Loucy (cell line): ENCODE data around the gene TRIM41.

Experiments used
- H2AFZ ChIP-seq: fragments of 200-600 bp; sonication (generic); 2 replicates; pipeline ENCODE4 v1.6.0; 2016; ENCODE audit warnings: antibody characterized with exemption, mild to moderate bottlenecking, low read length, moderate library complexity
- H3F3A ChIP-seq: fragments of 200-600 bp; 2 replicates; pipeline ENCODE4 v1.6.0; 2016; ENCODE audit warnings: antibody characterized with exemption, low read depth, mild to moderate bottlenecking
- H3K27me3 ChIP-seq: fragments of 200-600 bp; sonication (generic); 2 replicates; pipeline ENCODE4 v1.6.1; 2014; ENCODE audit warnings: low read length, mild to moderate bottlenecking; ENCODE audit not compliant: insufficient read depth, poor library complexity, severe bottlenecking
- H3K36me3 ChIP-seq: fragments of 200-600 bp; sonication (generic); 2 replicates; pipeline ENCODE4 v1.6.1; 2016; ENCODE audit warnings: low read length; ENCODE audit not compliant: insufficient read depth
- H3K4me1 ChIP-seq: fragments of 200-600 bp; sonication (generic); 2 replicates; pipeline ENCODE4 v1.5.1; 2014; ENCODE audit warnings: low read length, mild to moderate bottlenecking; ENCODE audit not compliant: insufficient read depth, poor library complexity, severe bottlenecking
- H3K4me2 ChIP-seq: fragments of 200-600 bp; sonication (generic); 2 replicates; pipeline ENCODE4 v1.6.0; 2014; ENCODE audit warnings: antibody characterized with exemption, low read length, low read depth, mild to moderate bottlenecking; ENCODE audit not compliant: poor library complexity, severe bottlenecking
- H3K4me3 ChIP-seq: fragments of 200-600 bp; sonication (generic); 2 replicates; pipeline ENCODE4 v1.5.1; 2014; ENCODE audit warnings: low read length, mild to moderate bottlenecking, mixed read lengths; ENCODE audit not compliant: poor library complexity, severe bottlenecking
- H3K79me2 ChIP-seq: fragments of 200-600 bp; sonication (generic); 2 replicates; pipeline ENCODE4 v1.6.1; 2014; ENCODE audit warnings: low read length; ENCODE audit not compliant: insufficient read depth
- H3K9ac ChIP-seq: fragments of 200-600 bp; sonication (generic); 2 replicates; pipeline ENCODE4 v1.6.0; 2014; ENCODE audit warnings: mild to moderate bottlenecking, low read depth, low read length, moderate library complexity; ENCODE audit not compliant: poor library complexity, severe bottlenecking
- H3K9me2 ChIP-seq: fragments of 200-600 bp; sonication (generic); replicated peaks from 2 replicates; pipeline ENCODE4 v1.6.1; 2016; ENCODE audit warnings: low read depth, low read length, mixed read lengths
- H3K9me3 ChIP-seq: fragments of 200-600 bp; sonication (generic); 2 replicates; pipeline ENCODE4 v1.6.1; 2014; ENCODE audit warnings: mild to moderate bottlenecking, antibody characterized with exemption, low read length, low read depth; ENCODE audit not compliant: insufficient read depth
- H4K20me1 ChIP-seq: fragments of 200-600 bp; sonication (generic); 2 replicates; pipeline ENCODE4 v1.6.0; 2014; ENCODE audit warnings: antibody characterized with exemption, low read length, mild to moderate bottlenecking; ENCODE audit not compliant: insufficient read depth, poor library complexity, severe bottlenecking
- EZH2phosphoT487 ChIP-seq: fragments of 200-600 bp; IDR thresholded peaks from 2 replicates; pipeline ENCODE4 v1.6.1; 2018; ENCODE audit warnings: antibody characterized with exemption, mild to moderate bottlenecking, moderate library complexity, borderline replicate concordance
- TF ChIP-seq, protein P1 (sequence below): fragments of 200-600 bp; sonication (generic); conservative IDR thresholded peaks from 2 replicates; pipeline ENCODE4 v1.5.1; 2014; ENCODE audit warnings: mild to moderate bottlenecking, antibody characterized with exemption, low read length

Gene TRIM41

DNA sequence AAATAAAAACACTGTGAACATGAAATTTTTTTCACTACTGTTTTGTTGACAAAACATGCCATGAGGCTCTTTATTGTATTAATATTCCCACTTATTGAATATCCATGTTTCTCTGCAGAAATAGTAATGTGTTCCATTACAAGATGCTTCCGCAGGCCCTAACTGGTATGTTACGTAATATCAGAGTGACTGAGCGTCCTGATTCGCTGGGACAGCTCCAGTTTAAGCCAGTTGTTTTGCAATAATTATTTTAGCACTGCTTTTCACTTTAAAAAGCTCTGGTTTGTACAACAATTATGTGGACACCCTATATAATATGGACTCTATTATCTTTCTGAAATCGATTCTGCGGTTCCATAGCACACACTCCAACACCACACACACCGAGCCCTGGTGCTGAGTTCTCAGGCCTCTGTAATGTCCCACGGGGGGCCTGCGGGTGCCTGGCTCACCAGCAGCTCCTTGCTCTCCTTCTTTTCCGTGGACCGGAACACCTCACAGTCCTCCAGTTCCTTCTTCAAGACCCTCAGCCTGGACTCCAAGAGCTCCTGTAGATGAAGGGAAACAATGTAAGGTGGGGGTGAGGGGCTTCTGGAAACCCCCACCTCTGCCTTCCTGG lies 19.9 kb upstream of the TRIM41 start:
- Histone ChIP-seq H3K9me3 (no peaks in the 10 kb centered on the region), H4K20me1 (no peaks in the 10 kb centered on the region), H3K27me3 (no peaks in the 10 kb centered on the region), H3K9me2 (no peaks in the 10 kb centered on the region), H3K4me2 (peak overlapping the region; percentile 67), H3K4me1 (peaks cover 7% of the 10 kb centered on the region), H3K4me3 (no peak overlapping the region), H3K36me3 (no peaks in the 10 kb centered on the region), H3K9ac (no peak overlapping the region), H2AFZ (no peak overlapping the region), H3F3A (no peaks in the 10 kb centered on the region; the same call in 1 of the 2 replicates), H3K79me2 (no peaks in the 10 kb centered on the region)
- TF ChIP-seq, protein P1, sequence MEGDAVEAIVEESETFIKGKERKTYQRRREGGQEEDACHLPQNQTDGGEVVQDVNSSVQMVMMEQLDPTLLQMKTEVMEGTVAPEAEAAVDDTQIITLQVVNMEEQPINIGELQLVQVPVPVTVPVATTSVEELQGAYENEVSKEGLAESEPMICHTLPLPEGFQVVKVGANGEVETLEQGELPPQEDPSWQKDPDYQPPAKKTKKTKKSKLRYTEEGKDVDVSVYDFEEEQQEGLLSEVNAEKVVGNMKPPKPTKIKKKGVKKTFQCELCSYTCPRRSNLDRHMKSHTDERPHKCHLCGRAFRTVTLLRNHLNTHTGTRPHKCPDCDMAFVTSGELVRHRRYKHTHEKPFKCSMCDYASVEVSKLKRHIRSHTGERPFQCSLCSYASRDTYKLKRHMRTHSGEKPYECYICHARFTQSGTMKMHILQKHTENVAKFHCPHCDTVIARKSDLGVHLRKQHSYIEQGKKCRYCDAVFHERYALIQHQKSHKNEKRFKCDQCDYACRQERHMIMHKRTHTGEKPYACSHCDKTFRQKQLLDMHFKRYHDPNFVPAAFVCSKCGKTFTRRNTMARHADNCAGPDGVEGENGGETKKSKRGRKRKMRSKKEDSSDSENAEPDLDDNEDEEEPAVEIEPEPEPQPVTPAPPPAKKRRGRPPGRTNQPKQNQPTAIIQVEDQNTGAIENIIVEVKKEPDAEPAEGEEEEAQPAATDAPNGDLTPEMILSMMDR: no peak
- TF ChIP-seq EZH2phosphoT487: no peak

- Histone ChIP-seq H3K4me2 (peak overlapping the region; percentile 67), H3K79me2 (no peaks in the 10 kb centered on the region), H3K9me3 (no peaks in the 10 kb centered on the region), H3K4me1 (peaks cover 7% of the 10 kb centered on the region), H3K9ac (peak overlapping the region; percentile 17), H2AFZ (peak overlapping the region; percentile 73), H3K36me3 (no peaks in the 10 kb centered on the region), H4K20me1 (no peaks in the 10 kb centered on the region), H3K4me3 (peak overlapping the region; percentile 71), H3K27me3 (no peaks in the 10 kb centered on the region), H3K9me2 (no peaks in the 10 kb centered on the region), H3F3A (no peaks in the 10 kb centered on the region; the same call in 1 of the 2 replicates)
- TF ChIP-seq EZH2phosphoT487: no peak
- TF ChIP-seq, protein P1: no peak
These were observed 19.3 kb upstream of the TRIM41 start for GRCh38 chr5:181203777-181204112.

- Histone ChIP-seq H3K4me2 (peak overlapping the region; percentile 67), H3K4me3 (peak overlapping the region; percentile 71), H3K27me3 (no peaks in the 10 kb centered on the region), H3K36me3 (no peaks in the 10 kb centered on the region), H3K9me3 (no peaks in the 10 kb centered on the region), H3K9me2 (no peaks in the 10 kb centered on the region), H3F3A (no peaks in the 10 kb centered on the region; the same call in 1 of the 2 replicates), H3K79me2 (no peaks in the 10 kb centered on the region), H3K9ac (peak overlapping the region; percentile 17), H2AFZ (peak overlapping the region; percentile 73), H3K4me1 (peaks cover 7% of the 10 kb centered on the region), H4K20me1 (no peaks in the 10 kb centered on the region)
- TF ChIP-seq EZH2phosphoT487: no peak
These were observed 18.8 kb upstream of the TRIM41 start for GRCh38 chr5:181204113-181204825.
